ENCODE measurements around the gene CCNT1. TPM values are rescaled to one million over a fixed set of nuclear protein-coding genes. Genes with fewer than 3 reads are reported as not detected.

CCNT1 gene
- total and polyA plus RNA-seq, 2 experiments from 2014 or later: 6.3 to 20.4 TPM

DNA sequence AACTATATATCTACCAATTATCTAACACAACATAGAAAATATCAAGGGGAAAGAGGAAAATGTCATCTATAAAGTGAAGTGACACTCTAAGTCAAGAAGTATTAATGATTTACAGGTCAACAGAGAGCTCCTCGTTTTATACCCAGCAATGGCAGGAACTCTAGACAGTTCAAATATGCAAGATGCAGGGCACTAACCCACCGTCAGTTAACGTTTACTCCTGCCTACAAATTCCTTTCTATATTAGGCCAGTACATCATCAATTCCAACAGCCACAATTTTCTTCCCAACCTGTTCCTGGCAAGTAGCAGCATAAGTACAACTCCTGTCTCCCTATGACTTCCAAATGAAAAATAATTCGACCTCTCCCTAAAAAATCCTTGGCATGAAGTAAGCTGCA lies 25.5 kb downstream of the CCNT1 start:
- no peaks in the 10 kb centered on the region for H3K9me3 ChIP-seq (ENCODE audit: low read depth)

GRCh38 chr12:48690436-48690835 lies 26.1 kb downstream of the CCNT1 start:
- Histone ChIP-seq H3K4me1 (ENCODE audit: low read depth) (peaks cover 20% of the 10 kb centered on the region), H3K27ac (no peak overlapping the region), H3K9me3 (ENCODE audit: low read depth) (no peaks in the 10 kb centered on the region), H3K36me3 (peaks cover 30% of the 10 kb centered on the region), H3K27me3 (no peaks in the 10 kb centered on the region), H3K4me3 (no peak overlapping the region)
- DNase-seq (ENCODE audit: low read depth in 1 of 2, low spot score in 1 of 2): no peak
- no peak for TF ChIP-seq CTCF (IDR thresholded peaks at IDR 0.05; ENCODE audit: low read depth, low read length)

More for the DNA sequence above, 25.5 kb downstream of the CCNT1 start:
- H3K27me3 ChIP-seq: no peaks in the 10 kb centered on the region
- no peak overlapping the region for H3K4me3 ChIP-seq
- H3K36me3 ChIP-seq: peaks cover 35% of the 10 kb centered on the region
- TF ChIP-seq CTCF (IDR thresholded peaks at IDR 0.05; ENCODE audit: low read depth, low read length): no peak
- DNase-seq (ENCODE audit: low read depth in 1 of 2, low spot score in 1 of 2): peak in 1 of 2 donors; percentile 22
- no peak overlapping the region for H3K27ac ChIP-seq
- peaks cover 20% of the 10 kb centered on the region for H3K4me1 ChIP-seq (ENCODE audit: low read depth)

- Histone ChIP-seq H3K36me3 (peaks cover 16% of the 10 kb centered on the region), H3K27me3 (no peaks in the 10 kb centered on the region), H3K4me3 (no peak overlapping the region), H3K27ac (no peak overlapping the region), H3K4me1 (ENCODE audit: low read depth) (peaks cover 20% of the 10 kb centered on the region), H3K9me3 (ENCODE audit: low read depth) (no peaks in the 10 kb centered on the region)
- peak in 1 of 2 donors; percentile 31 for DNase-seq (ENCODE audit: low read depth in 1 of 2, low spot score in 1 of 2)
- TF ChIP-seq CTCF (IDR thresholded peaks at IDR 0.05; ENCODE audit: low read depth, low read length): no peak
These were observed 27.7 kb downstream of the CCNT1 start for GRCh38 chr12:48688836-48689235.

DNA sequence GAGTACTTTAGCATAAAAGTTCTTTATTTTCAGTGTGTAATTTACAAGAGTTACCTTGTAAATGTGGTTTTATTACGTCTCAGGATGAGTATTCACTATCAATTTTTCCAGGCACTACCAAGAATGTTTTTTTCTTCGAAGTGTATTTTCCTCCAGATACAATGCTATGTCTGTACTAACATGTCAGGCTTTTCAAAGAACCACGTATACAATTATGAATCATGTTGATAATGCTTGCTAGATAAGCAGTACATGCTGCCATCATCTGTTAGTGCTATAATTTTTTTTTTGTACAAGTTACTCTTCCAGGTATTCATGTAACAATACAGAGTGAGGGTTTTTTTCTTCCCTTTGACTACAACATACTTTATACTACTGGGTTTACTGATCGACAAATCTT lies 28.9 kb downstream of the CCNT1 start:
- no peak for TF ChIP-seq CTCF (IDR thresholded peaks at IDR 0.05; ENCODE audit: low read depth, low read length)
- H3K27me3 ChIP-seq: no peaks in the 10 kb centered on the region

GRCh38 chr12:48686615-48687334 lies 29.7 kb downstream of the CCNT1 start:
- no peak overlapping the region for H3K4me3 ChIP-seq
- no peak overlapping the region for H3K27ac ChIP-seq
- no peak for TF ChIP-seq CTCF (IDR thresholded peaks at IDR 0.05; ENCODE audit: low read depth, low read length)

More for the DNA sequence above, 28.9 kb downstream of the CCNT1 start:
- H3K27ac ChIP-seq: no peak overlapping the region
- no peaks in the 10 kb centered on the region for H3K9me3 ChIP-seq (ENCODE audit: low read depth)
- peaks cover 19% of the 10 kb centered on the region for H3K4me1 ChIP-seq (ENCODE audit: low read depth)
- H3K4me3 ChIP-seq: no peak overlapping the region
- H3K36me3 ChIP-seq: peaks cover 3% of the 10 kb centered on the region
- peak in 1 of 2 donors; percentile 24 for DNase-seq (ENCODE audit: low read depth in 1 of 2, low spot score in 1 of 2)

More at GRCh38 chr12:48686615-48687334, 29.7 kb downstream of the CCNT1 start:
- Histone ChIP-seq H3K4me1 (ENCODE audit: low read depth) (peaks cover 11% of the 10 kb centered on the region), H3K27me3 (no peaks in the 10 kb centered on the region), H3K9me3 (ENCODE audit: low read depth) (no peaks in the 10 kb centered on the region), H3K36me3 (no peaks in the 10 kb centered on the region)
- DNase-seq (ENCODE audit: low read depth in 1 of 2, low spot score in 1 of 2): no peak
